HTR-8/SVneo (cell line): ENCODE results near the gene YIPF3.

Experiments used
- DNase-seq: peaks from one replicate; pipeline ENCODE4 v3.0.0; 2011; ENCODE audit warnings: low spot score, mixed read lengths; ENCODE audit not compliant: insufficient read length
- FAIRE-seq: peaks from 2 replicates; lab custom pipeline; 2011; peaks lifted over from hg19 to GRCh38; lab: Jason Lieb, UNC

The YIPF3 gene

DNA sequence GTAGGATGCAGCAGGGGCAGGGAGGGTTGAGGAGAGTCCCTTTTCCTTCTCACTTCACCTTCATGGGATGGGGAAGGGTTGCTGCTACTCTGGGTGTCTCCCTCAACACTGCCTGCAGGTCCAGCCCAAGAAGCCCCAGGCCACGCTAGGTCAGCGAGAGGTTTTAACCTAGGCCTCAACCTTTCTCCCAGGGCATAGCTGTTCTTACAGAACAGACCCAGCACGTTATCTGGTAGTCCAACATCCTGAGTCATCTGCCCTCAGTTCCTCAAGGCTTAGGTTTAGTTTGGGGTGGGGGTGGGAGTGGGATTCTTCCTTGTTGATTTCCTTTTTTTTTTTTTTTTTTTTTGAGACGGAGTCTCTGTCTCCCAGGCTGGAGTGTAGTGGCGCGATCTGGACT lies 22.4 kb downstream of the YIPF3 start:
- DNase-seq (no peak), FAIRE-seq (no peak)

DNA sequence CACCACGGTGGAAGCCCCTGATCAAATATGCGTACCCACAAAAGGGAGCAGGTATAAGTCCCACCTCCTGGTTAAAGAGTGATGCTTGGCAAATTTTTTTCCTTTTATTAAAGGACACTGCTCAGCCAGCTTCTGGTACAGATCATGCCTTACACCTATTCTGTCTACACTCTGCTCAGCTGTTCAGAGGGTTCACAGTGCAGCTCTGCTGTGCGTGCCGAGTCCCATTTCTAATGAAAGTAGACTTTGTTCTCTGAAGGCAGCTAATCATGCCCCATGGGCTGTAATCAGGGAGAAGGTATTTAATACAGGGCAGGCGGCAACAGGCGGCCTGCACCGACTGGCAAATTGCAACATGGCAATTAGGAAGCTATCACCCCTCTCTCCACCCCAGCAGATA lies 22.9 kb downstream of the YIPF3 start:
- FAIRE-seq, result no peak
- no peak for DNase-seq

DNA sequence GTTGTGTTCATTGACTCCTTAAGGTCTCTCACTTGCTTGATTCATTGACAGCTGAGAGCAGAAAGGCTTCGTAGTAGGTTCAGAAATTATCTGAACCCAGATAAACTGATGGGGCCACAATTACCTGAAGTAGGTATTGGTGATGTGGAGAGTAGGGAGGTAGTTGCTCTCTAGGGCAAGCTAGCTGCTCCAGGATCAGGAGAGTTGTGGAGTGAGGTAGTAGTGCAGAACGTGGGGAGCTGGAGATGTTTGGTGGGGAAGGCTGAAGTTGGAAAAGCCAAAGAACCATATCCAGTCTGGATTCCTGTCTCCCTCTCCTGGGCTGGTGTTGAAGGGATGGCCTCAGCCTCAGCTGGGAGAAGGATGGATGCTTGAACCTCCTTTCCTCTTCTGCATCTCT lies 23.5 kb downstream of the YIPF3 start:
- DNase-seq (no peak), FAIRE-seq (no peak)

DNA sequence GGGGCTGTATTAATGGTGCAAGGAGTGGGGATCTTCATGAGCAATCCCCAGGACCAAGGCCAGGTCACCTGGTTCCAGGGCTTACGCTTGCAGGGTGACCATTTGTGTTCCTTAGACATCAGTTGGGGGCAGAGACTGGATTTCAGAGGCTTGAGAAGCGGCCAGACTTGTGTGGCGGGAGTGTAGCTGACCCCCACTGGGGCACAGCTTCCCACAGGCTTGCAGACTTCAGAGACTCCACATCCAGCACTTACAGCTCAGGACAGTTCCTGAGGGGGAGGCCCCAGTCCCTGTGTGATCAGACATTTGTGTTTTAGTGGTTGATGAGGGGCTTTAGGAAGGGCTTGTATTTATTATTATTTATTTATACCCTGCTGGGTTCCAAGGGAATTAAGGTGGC lies 24.1 kb downstream of the YIPF3 start:
- FAIRE-seq, result no peak
- no peak for DNase-seq

DNA sequence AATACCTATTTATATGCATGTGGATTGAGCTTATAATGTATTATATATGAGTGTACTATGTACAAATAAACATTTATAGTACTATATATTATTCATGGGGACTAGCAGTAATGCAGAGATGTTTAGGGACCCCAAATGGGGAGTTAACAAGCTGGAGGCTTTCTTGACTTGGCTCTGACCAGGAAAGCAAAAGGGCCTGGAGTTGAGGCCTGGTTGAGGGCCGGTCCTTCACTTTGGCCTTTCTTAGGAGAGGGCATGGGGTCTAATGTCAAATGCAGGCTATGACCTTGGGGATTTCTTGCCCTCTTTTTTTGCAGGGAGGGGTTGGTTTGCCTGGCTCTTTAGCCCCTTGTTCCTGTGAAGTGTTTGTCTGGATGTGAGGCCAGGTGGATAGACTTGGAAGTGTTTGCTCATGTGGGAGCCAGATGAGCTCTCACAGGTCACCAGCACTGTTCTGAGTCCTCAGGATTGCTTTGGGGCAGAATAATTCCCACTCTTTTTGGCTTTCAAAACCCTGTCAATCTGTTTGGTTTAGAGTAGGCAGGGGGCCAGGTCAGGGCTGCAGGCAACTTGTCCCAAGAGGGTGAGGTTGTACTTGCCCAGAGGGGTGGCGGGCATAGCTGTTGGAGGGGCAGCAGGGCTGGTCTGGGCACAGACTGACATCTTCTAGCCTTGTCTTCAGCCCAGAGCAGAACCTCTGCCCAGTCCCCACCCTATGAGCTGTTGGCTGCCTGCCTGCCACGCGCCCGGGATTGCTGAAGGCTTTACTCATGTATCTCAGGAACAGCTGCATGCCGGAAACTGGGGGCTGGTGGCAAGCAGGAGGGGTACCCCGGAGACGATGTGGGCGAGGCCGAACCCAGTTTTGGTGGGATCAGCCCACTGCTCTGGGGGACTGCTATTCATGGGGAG lies 24.7 kb downstream of the YIPF3 start:
- DNase-seq (peak; percentile 83), FAIRE-seq (peak; percentile 77)

DNA sequence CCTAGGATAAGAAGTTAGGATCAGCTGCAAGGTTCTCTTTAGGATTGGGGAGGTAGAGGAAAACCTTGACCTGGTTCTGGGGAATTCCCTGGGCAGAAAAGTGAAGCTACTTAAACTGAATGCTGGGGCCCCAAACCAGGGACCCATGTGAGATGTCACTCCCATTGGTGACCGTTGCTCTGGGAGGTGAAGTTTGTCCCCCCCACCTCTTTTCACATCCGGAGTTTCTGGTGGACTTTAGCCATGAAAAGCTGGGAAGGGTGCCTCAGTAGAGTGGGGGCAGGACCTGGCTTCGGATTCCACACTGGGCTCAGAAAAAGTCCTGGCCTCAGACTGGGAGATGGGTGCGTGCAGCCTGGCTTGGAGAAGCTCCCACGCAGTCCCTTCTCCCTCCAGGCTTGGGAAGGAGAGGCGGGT lies 26.2 kb downstream of the YIPF3 start:
- no peak for DNase-seq
- no peak for FAIRE-seq

DNA sequence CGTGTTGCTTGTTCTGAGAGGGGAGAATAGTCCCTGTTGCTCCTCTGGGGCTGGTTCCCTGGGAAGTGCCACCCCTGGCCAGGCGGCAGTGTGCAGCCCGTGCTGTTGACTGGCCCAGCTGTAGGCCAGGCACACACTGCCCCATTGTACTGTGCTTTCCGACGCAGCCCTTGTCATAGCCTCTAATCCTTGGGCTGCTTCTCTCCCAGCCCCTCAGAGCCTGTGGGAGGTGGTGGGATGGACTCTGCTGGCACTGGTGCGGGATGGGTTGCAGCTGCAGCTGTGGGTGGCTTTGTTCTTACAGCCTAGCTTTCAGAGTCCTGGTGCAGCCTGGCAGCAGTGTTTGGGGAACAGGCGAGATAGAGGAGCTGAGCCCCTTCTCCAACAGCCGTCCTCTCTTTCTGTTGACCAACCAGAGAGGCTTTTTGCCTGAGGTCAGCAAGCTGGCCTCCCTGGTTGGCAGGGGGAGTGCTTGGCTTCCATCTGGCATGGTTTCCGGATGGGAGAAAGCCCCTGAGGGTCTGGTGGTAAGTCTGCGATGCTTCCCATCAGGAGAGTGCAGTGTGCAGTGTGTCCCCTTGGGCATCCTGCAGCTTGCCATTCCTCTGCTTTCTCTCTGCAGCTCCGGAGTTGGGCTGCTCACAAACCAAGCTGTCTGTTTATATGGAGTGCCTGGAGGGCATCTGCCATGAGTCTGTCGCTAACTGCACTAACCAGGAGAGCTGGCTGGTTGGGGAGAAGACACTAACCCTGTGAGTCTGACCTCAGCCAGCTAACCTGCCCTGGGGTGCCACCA lies 27.3 kb downstream of the YIPF3 start:
- FAIRE-seq (no peak), DNase-seq (no peak)

DNA sequence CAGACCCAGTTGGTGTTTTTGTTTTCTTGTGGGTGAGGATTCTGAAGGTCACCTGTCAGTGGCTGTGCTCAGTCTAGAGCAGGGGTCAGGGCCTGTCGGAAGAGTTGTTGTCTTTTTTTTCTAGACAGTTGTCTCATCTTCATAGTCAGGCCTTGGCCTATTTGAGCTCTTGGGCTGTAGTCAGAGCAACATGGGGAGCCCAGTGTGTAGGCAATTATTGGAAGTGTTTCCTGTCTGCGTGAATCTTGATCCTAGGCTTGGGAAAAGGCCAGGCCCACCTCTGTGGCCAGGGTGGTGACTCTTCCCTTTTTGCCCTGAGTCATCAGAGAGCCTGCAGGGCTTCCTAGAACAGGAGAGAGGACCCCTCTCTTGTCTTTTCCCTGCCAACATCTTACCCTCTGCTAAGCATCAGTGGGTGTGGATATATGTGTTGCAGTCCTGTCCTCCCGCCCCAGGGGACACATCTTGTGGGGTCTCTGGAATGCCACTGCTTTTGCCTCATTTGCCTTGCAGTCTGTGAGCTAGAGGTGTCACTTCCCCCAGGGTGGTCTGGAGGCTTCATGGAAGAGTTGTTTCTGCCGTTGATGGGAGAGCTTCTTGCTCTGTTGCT lies 28.0 kb downstream of the YIPF3 start:
- FAIRE-seq (no peak), DNase-seq (no peak)

DNA sequence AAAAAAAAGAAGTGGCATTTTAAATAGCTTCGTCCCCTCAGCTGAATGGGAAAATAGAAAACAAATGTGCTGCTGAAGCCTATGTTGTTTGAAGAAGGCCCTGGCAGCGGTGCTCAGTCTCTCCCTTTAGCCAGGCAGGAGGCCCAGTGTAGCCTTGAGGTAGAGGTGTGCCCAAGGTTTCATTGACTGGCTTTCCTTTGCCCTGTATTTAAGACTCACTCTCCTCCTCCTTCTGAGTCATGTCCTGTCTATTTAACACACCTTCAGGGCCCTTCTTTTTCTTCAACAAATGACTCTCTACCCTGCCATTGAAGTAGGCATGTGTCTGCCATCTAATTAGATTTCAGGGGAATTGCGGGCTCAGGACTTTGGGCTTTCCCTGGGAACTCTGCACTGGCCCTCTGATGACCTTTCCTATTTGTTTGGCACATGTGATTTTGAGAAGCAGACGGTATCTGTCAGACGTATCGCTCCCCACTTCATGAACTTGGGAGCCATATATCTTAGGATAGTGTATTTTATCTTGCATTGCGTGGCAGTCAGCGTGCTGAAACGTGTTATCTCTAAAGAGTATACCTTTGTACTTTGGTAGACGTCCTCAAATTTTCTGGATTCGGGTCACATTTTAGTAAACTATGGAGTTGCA lies 35.0 kb downstream of the YIPF3 start:
- no peak for FAIRE-seq
- DNase-seq, result no peak

DNA sequence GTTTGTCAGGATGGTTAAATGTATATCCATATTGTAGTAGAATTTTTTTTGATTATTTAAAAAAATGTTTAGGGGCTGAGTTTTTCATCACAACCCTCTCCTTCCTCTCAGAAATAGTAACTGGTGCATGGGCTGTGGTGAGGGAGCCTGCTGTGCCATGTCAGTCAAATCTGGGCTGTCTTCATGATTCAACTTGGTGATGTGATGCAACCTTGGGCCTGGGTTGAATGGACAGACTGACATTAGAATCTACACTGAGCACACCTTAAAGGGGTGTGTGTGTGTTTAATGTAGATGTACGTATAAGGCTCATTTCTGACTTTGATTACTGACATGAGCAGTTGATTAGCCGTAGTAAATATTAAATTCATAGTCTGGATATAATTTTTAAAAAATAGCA lies 35.7 kb downstream of the YIPF3 start:
- FAIRE-seq (no peak), DNase-seq (no peak)

DNA sequence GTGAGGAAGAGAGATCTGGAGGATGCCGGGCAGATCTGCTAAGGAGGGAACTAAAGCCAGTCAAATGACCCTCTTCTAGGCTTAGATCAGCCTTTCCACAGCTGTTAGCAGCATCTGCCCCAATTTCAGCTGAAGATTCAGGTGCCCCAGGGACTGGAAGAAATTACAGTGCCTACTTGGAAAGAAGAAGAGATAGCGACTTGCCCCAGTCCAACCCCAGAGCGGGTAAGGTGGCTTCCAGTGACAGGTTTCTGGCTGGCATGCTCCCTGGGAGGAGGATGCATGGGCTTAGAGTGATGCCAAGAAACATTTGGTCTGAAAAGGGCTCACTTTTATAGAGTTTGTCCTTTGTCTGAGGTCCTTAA lies 38.7 kb downstream of the YIPF3 start:
- no peak for DNase-seq
- no peak for FAIRE-seq

DNA sequence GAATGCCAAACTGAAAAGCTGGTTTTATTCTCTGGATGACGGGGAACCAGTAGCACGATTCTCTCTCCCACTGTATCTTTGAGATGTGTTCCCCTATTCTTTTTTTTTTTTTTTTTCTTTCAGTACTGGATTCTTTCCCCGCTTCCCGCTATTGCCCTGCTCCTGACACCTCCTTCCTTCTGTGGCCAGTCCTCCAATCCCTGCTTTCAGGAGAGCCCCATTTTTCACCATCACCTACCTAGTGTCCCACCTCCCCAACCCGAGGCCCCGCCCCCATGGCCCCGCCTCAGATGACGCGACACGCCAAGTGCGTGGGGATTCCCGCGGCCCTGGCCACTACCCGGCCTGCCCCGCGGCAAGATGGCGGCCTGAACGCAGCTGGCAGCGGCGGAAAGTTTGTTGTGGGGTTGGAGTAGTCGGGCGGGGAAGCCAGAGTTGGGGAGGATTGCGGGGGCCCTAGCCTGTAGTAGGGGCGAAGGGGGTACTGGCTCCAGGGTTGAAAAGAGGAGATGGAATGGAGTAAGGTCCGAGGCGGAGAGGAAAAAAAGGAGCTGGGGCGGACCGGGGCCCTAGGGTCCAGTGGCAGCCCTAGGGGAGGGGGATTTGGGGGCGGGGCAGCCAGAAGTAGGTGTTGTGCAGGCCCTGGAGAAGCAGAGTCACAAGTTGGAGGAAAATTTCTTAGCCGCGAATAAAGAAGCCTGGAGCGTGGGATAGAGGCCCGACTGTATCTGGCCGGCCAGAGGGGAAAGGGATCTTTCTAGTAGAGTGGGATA lies 39.3 kb downstream of the YIPF3 start, which contains the start of gene TJAP1:
Gene TJAP1, plus strand, starts transcription at position 336 of the 773 bp plus-strand sequence. CDS start 21,432 bp downstream, outside the sequence.
- DNase-seq, result peak; percentile 95
- peak; percentile 98 for FAIRE-seq

DNA sequence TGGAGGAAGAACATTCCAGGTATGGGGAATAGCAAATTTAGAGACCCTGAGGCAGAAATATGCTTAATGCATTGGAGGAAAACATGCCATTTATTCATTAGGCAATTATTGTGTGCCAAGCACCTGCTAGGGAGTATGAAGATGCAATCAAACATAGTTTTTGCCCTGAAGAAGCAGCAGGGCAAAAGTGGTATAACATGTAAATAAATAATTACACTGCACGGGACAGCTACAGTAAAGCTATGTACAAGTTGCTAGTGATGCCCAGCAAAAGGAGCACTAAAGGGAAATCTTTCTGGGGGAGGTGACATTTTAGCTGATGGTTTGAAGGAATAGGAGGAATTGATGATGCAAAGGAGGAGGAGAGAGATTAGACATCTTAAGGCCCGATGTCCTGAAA lies 40.0 kb downstream of the YIPF3 start:
- FAIRE-seq (no peak), DNase-seq (no peak)

DNA sequence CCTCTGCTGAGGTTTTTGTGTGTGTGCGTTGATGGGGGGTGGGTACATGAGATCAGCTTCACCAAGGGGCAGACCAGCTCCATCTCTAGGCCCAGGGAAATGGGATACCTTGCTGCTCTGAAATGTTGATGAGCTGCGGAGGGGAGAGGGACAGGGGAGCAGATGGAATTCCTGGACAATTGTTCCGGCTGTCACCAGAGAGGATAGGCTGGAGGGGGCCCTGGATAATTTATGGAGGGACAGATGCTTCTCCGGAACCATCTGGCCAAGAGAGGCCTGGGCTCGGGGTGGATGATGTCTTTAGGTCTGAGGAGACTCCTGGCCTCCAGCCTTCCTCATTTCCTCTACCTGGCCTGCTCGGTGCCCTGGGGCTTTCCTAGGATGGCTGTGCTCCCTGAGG lies 41.2 kb downstream of the YIPF3 start:
- DNase-seq (no peak), FAIRE-seq (no peak)

DNA sequence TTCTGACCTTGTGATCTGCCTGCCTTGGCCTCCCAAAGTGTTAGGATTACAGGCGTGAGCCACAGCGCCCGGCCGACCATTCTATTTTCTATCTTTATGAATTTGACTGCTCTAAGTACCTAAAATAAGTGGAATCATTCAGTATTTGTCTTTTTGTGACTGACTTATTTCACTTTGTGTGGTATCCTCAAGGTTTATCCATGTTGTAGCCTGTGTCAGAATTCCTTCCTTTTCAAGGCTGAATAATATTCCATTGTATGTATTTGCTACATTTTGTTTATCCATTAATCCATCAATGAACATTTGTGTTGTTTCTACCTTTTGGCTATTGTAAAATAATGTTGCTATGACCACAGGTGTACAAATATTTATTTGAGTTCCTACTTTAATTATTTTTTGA lies 44.2 kb downstream of the YIPF3 start:
- DNase-seq, result no peak
- FAIRE-seq, result no peak

DNA sequence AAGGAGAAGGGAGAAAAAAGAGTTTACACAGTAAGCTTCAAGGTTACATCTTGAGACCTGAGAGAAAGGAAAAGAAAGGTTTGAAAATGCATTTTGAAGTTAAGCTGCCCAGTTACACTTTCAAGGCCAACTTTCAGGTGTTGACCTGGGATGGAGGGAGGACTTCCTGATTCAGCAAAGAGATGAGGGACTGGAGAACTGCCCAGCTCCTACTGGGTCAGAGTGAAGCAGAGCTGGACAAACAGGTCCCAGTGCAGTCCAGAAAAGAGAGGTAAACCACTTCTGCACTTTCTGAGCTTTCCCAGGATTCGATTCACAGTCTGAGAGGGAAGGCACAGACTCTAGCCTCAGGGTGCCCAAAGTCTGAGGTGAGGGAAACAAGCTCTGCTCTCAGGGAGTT lies 45.3 kb downstream of the YIPF3 start:
- DNase-seq (no peak), FAIRE-seq (no peak)

DNA sequence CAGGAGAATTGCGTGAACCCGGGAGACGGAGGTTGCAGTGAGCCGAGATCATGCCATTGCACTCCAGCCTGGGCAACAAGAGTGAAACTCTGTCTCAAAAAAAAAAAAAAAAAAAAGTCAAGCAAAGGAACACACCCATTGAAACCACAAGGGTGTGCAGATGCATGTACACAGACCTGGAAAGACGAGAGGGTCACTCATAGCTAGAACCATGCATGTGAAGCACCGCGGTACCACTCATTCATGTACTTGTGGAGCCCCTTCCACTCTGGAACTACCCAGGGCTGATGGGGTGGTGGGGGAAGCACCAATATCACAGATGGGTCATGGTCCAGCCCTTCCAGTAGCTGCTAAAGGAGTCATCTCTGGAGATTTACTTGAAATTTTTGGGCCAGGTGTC lies 46.8 kb downstream of the YIPF3 start:
- DNase-seq (no peak), FAIRE-seq (no peak)

DNA sequence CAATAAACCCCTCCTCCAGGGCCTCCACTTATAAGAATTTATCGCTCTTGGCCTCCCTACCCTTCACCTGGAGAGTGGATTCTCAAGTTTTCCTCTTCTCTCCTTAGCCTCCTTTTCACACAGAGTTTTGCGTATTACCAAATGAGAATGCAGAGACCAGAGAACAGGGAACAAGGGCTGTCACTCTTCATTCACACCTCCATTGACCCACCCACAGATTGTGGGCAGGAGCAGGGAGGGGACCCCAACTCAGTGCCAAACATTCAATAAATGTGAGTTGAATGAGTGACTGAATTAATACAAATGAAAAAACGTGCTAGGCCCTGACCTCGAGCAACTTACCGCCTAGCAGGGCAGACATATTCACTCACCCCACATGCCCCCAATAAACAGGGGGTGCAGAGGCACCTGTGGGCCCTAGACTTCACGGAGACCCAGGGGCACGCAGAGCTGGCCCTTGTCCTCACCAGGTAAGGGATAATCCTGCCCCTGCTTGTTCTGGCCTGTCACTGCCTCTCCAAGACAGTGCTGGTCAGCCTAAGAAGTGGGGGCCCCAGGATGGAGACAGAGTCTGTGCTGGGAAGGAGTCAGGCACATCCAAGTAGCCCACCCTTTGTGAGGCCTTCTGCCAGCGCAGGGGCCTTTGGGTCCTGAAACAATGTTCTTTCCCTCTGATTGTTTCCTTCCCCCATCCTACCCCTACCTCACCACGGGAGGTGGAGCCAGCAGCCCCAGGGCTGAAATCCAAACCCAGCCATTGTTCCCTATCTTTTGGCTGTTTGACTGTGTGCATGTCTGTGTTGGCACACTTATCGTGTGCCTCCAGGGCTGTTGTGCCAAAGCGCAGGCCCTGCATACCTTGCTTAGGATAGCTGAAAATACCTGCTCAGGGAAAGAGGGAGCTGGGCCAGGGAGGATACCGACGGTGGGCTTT lies 47.7 kb downstream of the YIPF3 start:
- DNase-seq (no peak), FAIRE-seq (peak; percentile 20)

DNA sequence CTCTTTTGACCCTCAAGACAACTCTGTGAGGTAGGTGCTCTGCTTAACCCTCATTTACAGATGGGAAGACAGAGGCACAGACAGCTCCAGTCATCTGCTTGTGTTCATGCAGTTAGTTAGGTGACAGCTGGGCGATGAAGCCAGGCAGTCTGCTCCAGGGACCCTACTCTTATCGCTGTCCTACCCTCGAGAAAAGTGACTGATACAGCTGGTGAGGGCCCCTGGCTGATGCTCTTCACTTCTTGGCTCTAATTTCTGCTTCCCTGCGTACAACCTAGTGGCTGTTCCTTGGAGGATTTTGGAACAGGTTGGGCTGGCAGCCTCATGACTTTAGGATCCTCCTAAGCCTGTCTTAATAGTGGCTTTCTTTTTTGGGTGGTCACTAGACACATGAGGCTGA lies 48.5 kb downstream of the YIPF3 start:
- FAIRE-seq (no peak), DNase-seq (no peak)
